Neural crest cell (in vitro differentiated cells): Measurements from ENCODE around the gene NDFIP1. TPM values are rescaled to one million over a fixed set of nuclear protein-coding genes. Genes with fewer than 3 reads are reported as not detected.

ENCODE experiments used
- DNase-seq: peaks from one replicate; pipeline ENCODE4 v3.0.0; 2021; ENCODE audit warnings: low read depth, mixed read lengths, low spot score
- H3K27ac Mint-ChIP-seq: one replicate; pipeline ENCODE4 v1.8.0; 2021; ENCODE audit warnings: mild to moderate bottlenecking, mixed read lengths; ENCODE audit not compliant: unreplicated experiment
- H3K27me3 Mint-ChIP-seq: 2 replicates; pipeline ENCODE4 v1.8.0; 2021; ENCODE audit warnings: low read depth, mild to moderate bottlenecking, mixed read lengths
- H3K36me3 Mint-ChIP-seq: 2 replicates; pipeline ENCODE4 v1.8.0; 2021; ENCODE audit warnings: low read depth, mild to moderate bottlenecking, mixed read lengths
- H3K4me1 Mint-ChIP-seq: 2 replicates; pipeline ENCODE4 v1.8.0; 2021; ENCODE audit warnings: mixed read lengths
- H3K4me3 Mint-ChIP-seq: one replicate; pipeline ENCODE4 v1.8.0; 2021; ENCODE audit warnings: mild to moderate bottlenecking, mixed read lengths
- H3K9me3 Mint-ChIP-seq: 2 replicates; pipeline ENCODE4 v1.8.0; 2021; ENCODE audit warnings: mixed read lengths
- total RNA-seq: library from RNA; stranded (reverse); gene quantifications from 2 replicates; pipeline ENCODE4 v1.2.1, GENCODE V29; 2021
- TF ChIP-seq, protein P1 (sequence below): fragments of 200-600 bp; sonication (generic); conservative IDR thresholded peaks from 2 replicates; pipeline ENCODE4 v1.5.0; 2021; ENCODE audit warnings: antibody characterized with exemption, mild to moderate bottlenecking

Gene NDFIP1
- total RNA-seq, 1 donor from 2014 or later: 43.4 TPM

DNA sequence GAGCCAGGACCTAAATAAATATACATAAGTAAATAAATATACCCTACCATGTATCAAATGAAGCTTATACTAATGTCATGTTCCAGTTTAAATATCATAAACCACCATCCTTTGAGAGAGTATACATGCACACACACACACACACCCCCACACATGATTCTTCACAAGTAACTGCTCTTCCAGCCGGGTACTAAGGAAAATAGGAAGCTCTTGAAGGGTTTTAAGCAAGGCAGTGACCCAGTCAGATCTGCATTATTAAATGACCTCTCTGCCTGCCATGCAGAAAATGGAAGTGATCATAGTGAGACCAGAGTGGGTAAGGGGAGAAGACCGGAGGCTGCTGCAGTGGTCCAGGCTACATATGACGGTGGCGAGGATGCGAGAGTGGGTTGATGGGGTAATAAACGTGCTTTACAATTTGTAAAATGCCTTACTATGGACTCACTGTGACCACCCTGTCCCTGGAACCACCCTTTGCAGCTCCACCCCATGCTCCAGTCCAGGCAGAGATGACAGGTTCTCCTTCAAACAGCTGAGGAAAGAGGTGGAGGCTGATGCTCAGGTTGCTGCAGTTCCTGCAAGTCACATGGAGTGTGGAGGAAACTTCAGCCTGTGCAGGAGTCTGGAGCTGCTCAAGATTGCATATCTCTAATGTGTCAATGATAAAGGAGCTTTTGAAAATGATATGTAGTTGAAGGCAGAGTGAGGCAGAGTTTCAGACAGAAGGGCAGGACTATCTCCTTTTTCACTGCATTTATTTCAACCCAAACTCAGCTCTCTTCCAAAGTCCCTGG is 38.8 kb upstream of the NDFIP1 start:
- no peak for DNase-seq
- Mint-ChIP-seq H3K9me3 (peaks cover 2% of the 10 kb centered on the region), H3K27ac (no peak overlapping the region)

DNA sequence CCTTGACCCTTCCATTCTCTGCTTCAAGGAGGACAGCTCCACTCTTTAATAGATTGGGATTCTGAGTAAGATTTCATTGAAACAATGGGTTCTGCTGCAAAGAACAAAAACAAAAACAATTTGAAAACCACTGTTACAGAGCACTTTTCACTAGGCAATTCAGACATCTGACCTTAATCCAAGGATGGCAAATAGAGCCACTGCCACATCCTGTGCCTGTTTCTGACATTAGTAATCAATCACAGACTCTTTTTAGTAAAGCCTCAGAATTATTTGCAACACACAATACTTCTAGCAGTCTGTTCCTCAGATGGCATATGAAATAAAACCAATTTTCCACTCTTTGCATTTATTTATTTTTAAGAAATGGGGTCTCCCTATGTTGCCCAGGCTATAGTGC is 37.8 kb upstream of the NDFIP1 start:
- no peak for DNase-seq
- Mint-ChIP-seq H3K4me3 (no peak overlapping the region), H3K27ac (no peak overlapping the region), H3K4me1 (peaks cover 13% of the 10 kb centered on the region), H3K27me3 (no peaks in the 10 kb centered on the region), H3K36me3 (no peaks in the 10 kb centered on the region), H3K9me3 (peaks cover 2% of the 10 kb centered on the region)
- TF ChIP-seq, protein P1, sequence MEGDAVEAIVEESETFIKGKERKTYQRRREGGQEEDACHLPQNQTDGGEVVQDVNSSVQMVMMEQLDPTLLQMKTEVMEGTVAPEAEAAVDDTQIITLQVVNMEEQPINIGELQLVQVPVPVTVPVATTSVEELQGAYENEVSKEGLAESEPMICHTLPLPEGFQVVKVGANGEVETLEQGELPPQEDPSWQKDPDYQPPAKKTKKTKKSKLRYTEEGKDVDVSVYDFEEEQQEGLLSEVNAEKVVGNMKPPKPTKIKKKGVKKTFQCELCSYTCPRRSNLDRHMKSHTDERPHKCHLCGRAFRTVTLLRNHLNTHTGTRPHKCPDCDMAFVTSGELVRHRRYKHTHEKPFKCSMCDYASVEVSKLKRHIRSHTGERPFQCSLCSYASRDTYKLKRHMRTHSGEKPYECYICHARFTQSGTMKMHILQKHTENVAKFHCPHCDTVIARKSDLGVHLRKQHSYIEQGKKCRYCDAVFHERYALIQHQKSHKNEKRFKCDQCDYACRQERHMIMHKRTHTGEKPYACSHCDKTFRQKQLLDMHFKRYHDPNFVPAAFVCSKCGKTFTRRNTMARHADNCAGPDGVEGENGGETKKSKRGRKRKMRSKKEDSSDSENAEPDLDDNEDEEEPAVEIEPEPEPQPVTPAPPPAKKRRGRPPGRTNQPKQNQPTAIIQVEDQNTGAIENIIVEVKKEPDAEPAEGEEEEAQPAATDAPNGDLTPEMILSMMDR: no peak

More for the DNA sequence above, 38.8 kb upstream of the NDFIP1 start:
- Mint-ChIP-seq H3K4me1 (peaks cover 22% of the 10 kb centered on the region), H3K27me3 (no peaks in the 10 kb centered on the region), H3K36me3 (no peaks in the 10 kb centered on the region), H3K4me3 (no peak overlapping the region)
- TF ChIP-seq, protein P1: no peak

DNA sequence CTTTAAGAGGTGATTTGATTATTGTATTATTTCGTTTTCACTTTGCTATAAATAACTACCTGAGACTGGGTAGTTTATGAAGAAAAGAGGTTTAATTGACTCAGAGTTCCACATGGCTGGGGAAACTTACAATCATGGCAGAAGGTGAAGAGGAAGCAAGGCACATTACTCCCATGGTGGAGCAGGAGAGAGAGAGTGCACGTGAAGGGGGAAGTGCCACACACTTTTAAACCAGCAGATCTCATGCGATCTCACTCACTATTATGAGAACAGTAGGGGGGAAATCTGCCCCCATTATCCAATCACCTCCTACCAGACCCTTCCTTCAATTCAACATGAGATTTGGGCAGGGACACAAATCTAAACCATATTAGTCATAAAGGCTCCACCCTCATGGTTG is 36.1 kb upstream of the NDFIP1 start:
- H3K27ac Mint-ChIP-seq: no peak overlapping the region
- peaks cover 6% of the 10 kb centered on the region for H3K4me1 Mint-ChIP-seq
- H3K27me3 Mint-ChIP-seq: no peaks in the 10 kb centered on the region
- no peaks in the 10 kb centered on the region for H3K36me3 Mint-ChIP-seq
- TF ChIP-seq, protein P1: no peak
- H3K9me3 Mint-ChIP-seq: peaks cover 2% of the 10 kb centered on the region
- DNase-seq: no peak
- H3K4me3 Mint-ChIP-seq: no peak overlapping the region

DNA sequence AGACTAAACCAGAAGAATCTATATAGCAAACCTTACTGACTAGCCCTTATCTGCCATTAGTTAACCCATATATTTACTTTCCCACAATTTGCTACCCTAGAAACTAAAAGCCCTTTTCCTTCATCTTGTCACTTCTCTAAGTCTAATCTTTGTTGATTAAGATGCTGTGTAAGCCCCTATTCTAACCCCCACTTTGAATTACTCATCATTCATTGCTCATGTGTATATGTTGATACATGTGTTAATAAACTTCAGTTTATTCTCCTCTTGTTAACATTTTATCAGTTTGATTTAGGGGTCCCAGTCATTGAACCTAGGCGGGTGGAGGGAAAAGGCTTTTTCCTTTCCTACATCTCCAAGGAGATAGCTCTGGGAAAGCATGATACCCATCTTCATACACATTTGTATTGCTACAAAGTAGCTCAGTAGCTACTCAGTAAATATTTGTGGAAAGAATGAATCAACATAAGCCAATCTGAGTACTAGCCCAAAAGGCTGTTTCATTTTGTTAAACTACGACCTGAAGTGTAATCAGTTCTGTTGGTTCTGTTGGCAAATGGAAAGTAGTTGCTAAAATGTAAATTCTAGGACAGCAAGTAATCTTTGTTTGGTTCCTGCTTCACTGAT is 35.1 kb upstream of the NDFIP1 start:
- Mint-ChIP-seq H3K27me3 (no peaks in the 10 kb centered on the region), H3K4me3 (no peak overlapping the region), H3K9me3 (peaks cover 2% of the 10 kb centered on the region), H3K27ac (no peak overlapping the region), H3K4me1 (peaks cover 6% of the 10 kb centered on the region), H3K36me3 (no peaks in the 10 kb centered on the region)
- TF ChIP-seq, protein P1: no peak
- DNase-seq: no peak

DNA sequence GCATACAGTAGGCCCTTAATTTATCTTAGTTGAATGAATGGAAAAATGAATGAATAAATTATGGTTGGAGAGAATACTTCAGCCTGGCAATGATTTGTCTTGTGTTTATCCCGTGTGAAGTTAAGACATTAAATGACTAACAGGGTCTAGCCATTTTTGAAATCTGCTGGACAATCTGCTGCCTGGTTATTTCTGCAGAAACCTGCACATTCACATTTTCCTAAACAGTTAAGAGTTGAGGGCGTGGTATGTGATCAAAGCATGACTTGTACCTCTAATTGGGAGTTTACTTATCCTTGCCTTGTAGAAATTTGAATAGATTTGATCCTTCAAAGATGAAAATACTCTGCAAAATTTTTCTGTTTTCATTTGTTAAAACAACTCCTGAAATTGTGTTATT is 34.6 kb upstream of the NDFIP1 start:
- DNase-seq: no peak
- Mint-ChIP-seq H3K27me3 (no peaks in the 10 kb centered on the region), H3K9me3 (peaks cover 2% of the 10 kb centered on the region), H3K4me3 (no peak overlapping the region), H3K27ac (no peak overlapping the region), H3K4me1 (peaks cover 6% of the 10 kb centered on the region), H3K36me3 (no peaks in the 10 kb centered on the region)
- TF ChIP-seq, protein P1: no peak
